BLaER1 treated with 17β-estradiol and CSF1 and Interleukin-3, amounts not matched to agents 10 nM and 100 nM (cell line): ENCODE measurements around the gene RGS21.

Experiments
- H3K27ac ChIP-seq, 11 experiments: shearing (Covaris generic); formaldehyde crosslinking; 2 replicates each; pipeline ENCODE4 v1.8.1; 2022
- H3K27me3 ChIP-seq, 11 experiments: shearing (Covaris generic); formaldehyde crosslinking; 2 replicates each; pipeline ENCODE4 v1.8.1; 2022
- H3K36me3 ChIP-seq, 11 experiments: shearing (Covaris generic); formaldehyde crosslinking; 2 replicates each; pipeline ENCODE4 v1.8.1; 2022
- H3K4me1 ChIP-seq, 10 experiments: shearing (Covaris generic); formaldehyde crosslinking; 2 replicates each; pipeline ENCODE4 v1.8.1; 2022
- H3K4me2 ChIP-seq, 11 experiments: shearing (Covaris generic); formaldehyde crosslinking; 2 replicates each; pipeline ENCODE4 v1.8.1; 2022
- H3K4me3 ChIP-seq, 10 experiments: shearing (Covaris generic); formaldehyde crosslinking; 2 replicates each; pipeline ENCODE4 v1.8.1; 2022
- H3K9ac ChIP-seq, 11 experiments: shearing (Covaris generic); formaldehyde crosslinking; 2 replicates each; pipeline ENCODE4 v1.8.1; 2022
- H3K9me3 ChIP-seq, 11 experiments: shearing (Covaris generic); formaldehyde crosslinking; replicated peaks in 1 of 11; 2 replicates each; pipeline ENCODE4 v1.8.1; 2022
- H4K20me1 ChIP-seq, 11 experiments: shearing (Covaris generic); formaldehyde crosslinking; 2 replicates each; pipeline ENCODE4 v1.8.1; 2022
- Cebpa-rat ChIP-seq, 11 experiments: shearing (Covaris generic); IDR thresholded peaks; 2 replicates each; pipeline ENCODE4 v1.8.1; 2022

Gene RGS21

DNA sequence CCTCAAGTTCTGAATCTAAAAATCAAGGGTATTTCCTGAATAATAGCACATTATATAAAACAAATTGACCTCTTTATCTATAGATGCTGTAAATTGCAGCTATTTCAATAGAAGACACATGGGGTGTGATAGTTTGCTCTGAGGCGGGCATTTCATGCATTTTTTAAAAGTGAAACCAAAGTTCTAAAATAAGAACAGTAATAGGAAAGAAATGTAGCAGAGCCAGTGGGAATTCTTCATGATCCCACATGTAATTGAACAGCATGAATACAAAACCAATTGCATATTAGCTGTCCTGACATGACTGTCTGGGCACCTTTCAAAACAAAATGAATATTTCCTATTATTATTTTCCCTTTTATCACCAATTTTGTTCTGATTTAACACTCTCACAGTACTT, 85.0 kb downstream of the RGS21 start:
- Histone ChIP-seq H4K20me1 (no peaks in the 10 kb centered on the region), H3K4me1 (no peaks in the 10 kb centered on the region), H3K4me3 (no peak overlapping the region), H3K9me3 (no peaks in the 10 kb centered on the region), H3K9ac (no peak overlapping the region), H3K36me3 (no peaks in the 10 kb centered on the region), H3K27ac (no peak overlapping the region), H3K27me3 (no peaks in the 10 kb centered on the region), H3K4me2 (no peak overlapping the region)
- TF ChIP-seq Cebpa-rat (IDR thresholded peaks at IDR 0.05): no peak

DNA sequence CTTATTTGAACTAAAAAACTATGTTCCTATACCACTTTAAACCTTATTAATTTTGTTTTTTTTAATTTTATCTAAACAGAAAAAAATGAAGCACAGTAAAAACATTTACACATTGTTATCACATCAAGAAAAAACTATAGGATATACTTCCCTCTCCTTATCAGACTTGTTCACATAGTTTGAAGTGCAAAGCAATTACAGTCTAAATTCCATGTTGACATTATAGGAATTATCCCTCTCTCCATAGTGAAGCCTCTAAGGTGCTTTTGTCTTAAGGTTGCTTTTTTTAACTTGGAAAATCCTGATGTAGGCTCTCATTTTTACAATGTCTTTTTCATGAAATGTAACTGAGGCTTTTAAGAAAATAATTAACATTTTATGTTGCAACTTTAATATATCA, 85.8 kb downstream of the RGS21 start:
- no peak overlapping the region for H3K4me3 ChIP-seq
- no peak overlapping the region for H3K9ac ChIP-seq
- no peak overlapping the region for H3K4me2 ChIP-seq
- no peaks in the 10 kb centered on the region for H3K4me1 ChIP-seq
- no peak for TF ChIP-seq Cebpa-rat (IDR thresholded peaks at IDR 0.05)
- no peaks in the 10 kb centered on the region for H4K20me1 ChIP-seq
- no peak overlapping the region for H3K27ac ChIP-seq
- no peaks in the 10 kb centered on the region for H3K9me3 ChIP-seq
- no peaks in the 10 kb centered on the region for H3K27me3 ChIP-seq
- H3K36me3 ChIP-seq: no peaks in the 10 kb centered on the region

DNA sequence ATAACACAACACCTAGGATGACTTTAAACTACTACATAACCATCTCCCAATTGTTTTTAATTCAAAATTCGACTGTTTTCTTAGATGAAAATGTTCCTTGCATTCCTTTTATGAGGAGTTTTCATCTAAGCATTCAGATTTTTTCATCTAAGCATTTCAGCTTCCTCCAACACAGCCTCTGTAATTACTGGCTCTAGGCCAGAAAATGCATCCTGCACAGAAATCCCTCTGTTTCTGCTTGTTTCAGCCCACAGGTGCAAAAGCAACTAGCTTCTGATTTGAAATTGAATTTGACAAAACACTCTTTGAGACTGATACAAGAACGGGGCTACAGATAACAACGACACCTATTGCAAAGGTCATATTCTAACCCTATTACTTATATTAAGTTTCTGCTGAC, 90.4 kb downstream of the RGS21 start:
- Histone ChIP-seq H3K4me3 (no peak overlapping the region), H3K9me3 (no peaks in the 10 kb centered on the region), H3K27ac (no peak overlapping the region), H3K4me2 (no peak overlapping the region), H3K4me1 (no peaks in the 10 kb centered on the region), H3K36me3 (no peaks in the 10 kb centered on the region), H3K27me3 (no peaks in the 10 kb centered on the region), H3K9ac (no peak overlapping the region), H4K20me1 (no peaks in the 10 kb centered on the region)
- no peak for TF ChIP-seq Cebpa-rat (IDR thresholded peaks at IDR 0.05)
